Activated T-cell treated with anti-CD3 and anti-CD28 coated beads, Interleukin-2, amount 50 U/mL, for 1 hour (primary cell): ENCODE results near the gene RANGAP1.

Experiments
- DNase-seq: peaks from one replicate; pipeline ENCODE4 v3.0.0-alpha.2; 2020

RANGAP1 gene

DNA sequence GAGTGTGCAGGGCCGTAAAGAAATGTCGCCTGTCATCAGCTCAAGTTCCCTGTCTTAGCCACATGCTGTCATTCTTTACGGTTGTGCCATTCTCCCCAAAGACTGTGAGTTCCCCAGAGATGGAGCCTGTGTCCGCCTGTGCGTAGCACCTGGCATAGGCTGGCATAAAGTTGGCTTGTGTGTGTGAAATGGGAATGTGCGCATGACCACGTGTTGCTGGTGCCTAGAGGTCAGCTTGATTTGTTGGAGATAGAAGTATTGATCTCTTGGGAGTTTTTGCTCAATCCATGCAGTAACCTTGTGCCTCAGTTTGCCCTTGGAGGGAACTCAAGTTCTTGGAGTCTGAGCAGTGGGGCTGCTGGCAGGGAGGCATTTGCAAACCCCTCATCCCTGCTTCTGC is 54.6 kb downstream of the RANGAP1 start:
- no peak for DNase-seq

DNA sequence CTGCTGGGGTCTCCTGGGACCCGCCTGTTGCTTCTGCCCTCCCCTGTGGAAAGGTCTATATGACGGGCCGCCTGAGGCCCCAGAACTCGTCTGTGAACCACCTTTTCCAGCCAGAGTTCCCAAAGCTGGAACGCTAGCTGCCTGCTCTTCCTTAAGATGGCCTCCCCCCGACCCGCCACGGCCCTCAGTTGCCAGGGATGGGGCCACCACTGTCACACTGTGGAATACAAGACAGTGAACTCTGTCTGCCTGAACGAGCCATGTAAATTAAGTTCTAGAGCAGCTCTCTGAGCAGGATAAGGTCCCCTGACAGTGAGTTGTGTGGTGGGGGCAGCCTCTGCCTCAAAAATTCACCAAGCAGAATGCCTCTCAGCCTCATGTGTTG is 55.6 kb downstream of the RANGAP1 start:
- no peak for DNase-seq

GRCh38 chr22:41229730-41230400 is 56.1 kb downstream of the RANGAP1 start:
- DNase-seq = no peak

DNA sequence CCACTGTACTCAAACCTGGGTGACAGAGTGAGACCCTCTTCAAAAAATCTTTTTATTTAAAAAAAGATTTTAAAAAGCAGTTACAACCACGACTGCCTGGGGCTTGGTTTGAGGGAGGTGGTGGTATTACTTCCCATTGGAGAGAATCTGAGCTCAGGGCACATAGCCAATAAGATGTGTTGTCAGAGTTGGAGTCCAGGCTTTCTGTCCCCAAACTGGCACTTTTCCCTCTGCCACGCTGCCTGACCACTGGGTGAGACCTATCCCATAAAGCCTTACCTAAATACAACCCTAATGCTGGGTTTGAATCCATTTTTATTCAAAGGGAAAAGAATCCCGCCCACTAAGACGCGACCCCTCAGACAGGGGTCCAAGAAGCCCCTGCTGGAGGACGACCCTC is 56.8 kb downstream of the RANGAP1 start:
- DNase-seq = no peak

DNA sequence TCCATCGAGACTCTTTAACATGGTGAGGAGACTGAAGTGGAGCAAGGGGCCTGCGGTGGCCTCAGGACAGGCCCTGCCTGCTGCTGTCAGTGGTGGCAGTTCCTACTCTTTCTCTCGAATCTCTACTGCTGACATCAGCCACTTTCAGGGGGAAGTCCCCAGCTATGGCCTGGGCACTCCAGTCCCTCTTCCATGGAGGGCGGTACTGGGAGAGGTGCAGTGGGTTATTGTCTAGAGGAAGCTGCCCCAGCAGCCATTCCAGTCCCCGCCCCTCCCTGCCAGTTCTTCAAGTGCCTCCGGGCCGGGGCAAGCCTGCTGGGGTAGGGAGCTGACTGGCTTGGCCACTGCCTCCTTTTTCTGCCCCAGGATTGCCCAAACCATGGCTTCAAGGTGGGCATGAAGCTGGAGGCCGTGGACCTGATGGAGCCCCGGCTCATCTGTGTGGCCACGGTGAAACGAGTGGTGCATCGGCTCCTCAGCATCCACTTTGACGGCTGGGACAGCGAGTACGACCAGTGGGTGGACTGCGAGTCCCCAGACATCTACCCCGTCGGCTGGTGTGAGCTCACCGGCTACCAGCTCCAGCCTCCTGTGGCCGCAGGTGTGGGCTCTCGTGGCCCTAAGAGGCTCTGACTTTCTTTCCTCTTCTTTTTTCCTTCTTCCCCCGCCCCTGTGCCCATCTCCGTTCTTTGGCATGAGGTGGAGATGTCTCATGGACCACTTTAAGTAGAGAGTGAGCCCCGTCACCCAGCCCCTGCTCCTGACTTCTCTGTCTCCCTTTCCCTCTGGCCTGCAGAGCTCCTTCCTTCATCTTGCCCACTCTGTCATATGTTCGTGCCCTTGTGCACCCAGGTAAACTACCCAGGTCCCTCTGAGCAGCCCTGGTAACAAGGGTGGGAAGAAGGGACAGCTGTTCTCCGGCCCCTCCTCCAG is 59.0 kb downstream of the RANGAP1 start:
- DNase-seq = no peak

GRCh38 chr22:41223535-41223934 is 62.5 kb downstream of the RANGAP1 start:
- DNase-seq = no peak

DNA sequence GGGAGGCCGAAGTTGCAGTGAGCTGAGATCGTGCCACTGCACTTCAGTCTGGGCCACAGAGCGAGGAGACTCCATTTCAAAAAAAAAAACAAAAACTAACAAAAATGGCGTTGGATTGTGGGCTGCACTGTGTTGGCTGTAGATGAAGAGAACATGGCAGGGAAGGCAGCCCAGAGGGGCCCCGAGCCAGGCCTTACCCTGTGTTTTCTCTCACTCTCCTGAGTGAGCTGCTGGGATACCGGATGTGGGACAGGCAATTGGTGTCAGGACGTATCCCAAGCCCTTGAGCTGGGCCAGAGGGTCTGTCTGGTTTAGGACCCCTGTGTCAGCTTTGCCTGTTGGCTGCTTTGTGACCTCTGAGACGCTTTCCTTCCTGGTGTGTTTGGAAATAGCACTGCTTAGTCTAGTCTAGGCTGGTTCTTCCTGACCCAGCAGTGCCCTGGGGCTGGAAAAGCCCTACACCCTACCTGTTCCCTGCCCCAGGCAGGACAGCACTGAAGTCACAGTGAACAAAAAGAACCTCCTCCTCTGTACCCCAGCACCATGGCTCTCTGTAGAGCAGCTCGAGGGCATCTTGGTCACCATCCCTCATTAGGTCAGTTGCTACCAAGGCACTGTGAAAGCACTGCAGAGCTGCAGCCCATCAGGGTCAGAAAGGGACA is 63.0 kb downstream of the RANGAP1 start:
- no peak for DNase-seq

DNA sequence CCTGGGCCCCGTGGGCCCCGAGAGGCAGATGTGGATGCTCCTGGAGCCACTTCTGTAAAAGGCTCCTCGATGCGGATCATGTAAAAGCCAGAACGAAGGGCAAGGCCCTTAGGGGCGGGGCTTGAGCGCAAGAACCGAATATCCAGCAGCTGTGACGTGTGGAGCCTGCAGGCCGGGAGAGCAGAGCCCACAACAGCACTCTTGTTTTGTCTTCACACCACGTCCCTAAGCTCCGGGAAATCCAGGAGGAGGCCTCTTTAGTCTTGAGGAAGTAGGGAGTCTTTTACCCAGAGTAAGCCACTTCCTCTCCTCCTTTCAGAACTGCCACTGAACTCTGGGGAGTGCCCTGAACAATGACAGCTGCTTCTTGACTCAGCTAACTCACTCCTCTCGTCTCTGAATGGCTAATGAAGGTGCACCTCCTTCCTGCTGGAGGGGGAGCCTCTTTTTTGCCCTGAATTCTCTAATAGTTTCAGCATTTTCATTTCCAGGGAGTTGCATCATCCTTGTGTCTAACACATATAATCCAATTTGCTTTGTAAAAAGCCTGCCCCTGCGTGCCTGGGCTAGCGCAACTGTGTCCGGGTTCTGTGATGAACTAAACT is 68.3 kb downstream of the RANGAP1 start:
- DNase-seq = peak; percentile 37

DNA sequence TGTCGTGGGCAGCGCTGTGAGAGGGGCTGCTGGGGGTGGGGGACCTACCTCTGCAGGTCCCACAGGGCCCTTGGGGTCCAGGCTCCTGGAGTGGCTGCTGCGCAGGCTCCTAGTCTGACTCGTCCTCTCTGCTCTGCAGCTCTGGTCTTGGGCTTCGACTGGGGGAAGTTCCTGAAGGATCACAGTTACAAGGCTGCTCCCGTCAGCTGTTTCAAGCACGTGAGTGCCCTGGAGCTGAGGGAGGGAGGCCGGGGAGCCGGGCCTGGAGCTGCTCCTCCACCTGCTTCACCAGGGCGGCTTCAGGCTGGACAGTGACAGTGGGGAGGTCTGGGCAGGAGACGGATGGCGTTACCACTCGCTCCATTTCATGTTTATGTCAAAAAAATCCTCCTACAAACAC is 69.0 kb downstream of the RANGAP1 start:
- no peak for DNase-seq

GRCh38 chr22:41215926-41216325 is 70.1 kb downstream of the RANGAP1 start:
- no peak for DNase-seq

- no peak for DNase-seq
These were observed 70.6 kb downstream of the RANGAP1 start for GRCh38 chr22:41215409-41215808.

- no peak for DNase-seq
These were observed 79.3 kb downstream of the RANGAP1 start for GRCh38 chr22:41206719-41207118.

DNA sequence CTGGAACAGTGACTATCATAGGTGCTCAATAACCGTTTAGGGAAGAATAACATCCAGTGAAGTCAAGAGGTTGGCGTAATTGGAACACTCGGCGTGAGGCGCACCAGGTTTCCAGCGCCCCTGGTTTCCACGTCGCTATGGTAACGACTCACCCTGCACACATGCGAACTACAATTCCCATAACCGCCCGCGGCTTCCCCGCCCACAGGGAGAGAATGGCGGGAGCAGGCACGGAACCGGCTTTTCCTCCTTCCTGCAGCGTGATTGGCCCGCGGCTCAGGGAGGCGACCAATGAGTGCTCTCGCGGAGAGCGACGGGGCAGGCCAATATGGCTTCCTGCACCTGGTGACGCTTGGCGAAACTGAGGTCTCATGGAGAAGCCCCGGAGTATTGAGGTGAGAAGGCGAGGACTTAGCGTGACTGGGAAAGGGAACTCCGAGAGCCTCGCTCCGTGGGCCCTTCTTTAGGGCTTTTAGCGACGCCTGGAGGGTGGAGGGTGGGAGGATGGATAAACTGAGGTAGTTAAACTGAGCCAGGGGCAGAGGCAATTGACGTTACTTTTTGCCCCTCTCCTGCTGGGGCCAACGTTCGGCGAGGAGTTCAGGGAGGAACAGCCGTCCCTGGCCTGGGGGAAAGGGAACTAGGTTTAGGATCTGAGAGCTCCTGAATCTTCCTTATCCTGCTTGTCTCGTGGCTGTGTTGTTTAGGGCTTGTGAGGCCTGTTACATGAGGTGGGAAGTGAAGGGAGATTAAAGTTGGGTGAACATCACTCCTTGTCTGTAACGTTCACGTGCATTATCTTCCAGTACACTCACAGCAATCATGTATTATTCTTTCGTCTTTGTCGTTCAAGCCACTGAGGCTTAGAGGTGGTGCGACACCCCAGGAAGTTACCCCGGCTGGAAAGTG is 80.7 kb downstream of the RANGAP1 start, which contains the start of gene L3MBTL2:
Gene L3MBTL2 (plus strand): TSS at position 321 of the 909 bp plus-strand sequence. CDS start 51 bp downstream, at position 372.
- DNase-seq = peak; percentile 99

GRCh38 chr22:41204066-41204465 is 81.9 kb downstream of the RANGAP1 start:
- no peak for DNase-seq

GRCh38 chr22:41203118-41203517 is 82.9 kb downstream of the RANGAP1 start:
- no peak for DNase-seq

GRCh38 chr22:41201141-41201540 is 84.8 kb downstream of the RANGAP1 start:
- no peak for DNase-seq

GRCh38 chr22:41198027-41198580 is 87.9 kb downstream of the RANGAP1 start:
- peak; percentile 53 for DNase-seq

GRCh38 chr22:41197038-41197972 is 88.7 kb downstream of the RANGAP1 start:
- DNase-seq = peak; percentile 87
